Fibroblast of mammary gland (primary cell): ENCODE data around the gene PMFBP1.

Experiments used
- DNase-seq: peaks from one replicate; pipeline ENCODE4 v3.0.0-alpha.2; 2010; ENCODE audit warnings: low read depth
- H3K4me3 ChIP-seq: 2 replicates; pipeline ENCODE4 v1.5.1; 2011; ENCODE audit warnings: low read depth, mild to moderate bottlenecking, low read length, moderate library complexity; ENCODE audit not compliant: control insufficient read depth
- TF ChIP-seq, protein P1 (sequence below): conservative IDR thresholded peaks from 2 replicates; pipeline ENCODE4 v1.5.1; 2011; ENCODE audit warnings: low read depth, low read length, inconsistent platforms; ENCODE audit not compliant: control insufficient read depth, insufficient read depth

PMFBP1 gene

DNA sequence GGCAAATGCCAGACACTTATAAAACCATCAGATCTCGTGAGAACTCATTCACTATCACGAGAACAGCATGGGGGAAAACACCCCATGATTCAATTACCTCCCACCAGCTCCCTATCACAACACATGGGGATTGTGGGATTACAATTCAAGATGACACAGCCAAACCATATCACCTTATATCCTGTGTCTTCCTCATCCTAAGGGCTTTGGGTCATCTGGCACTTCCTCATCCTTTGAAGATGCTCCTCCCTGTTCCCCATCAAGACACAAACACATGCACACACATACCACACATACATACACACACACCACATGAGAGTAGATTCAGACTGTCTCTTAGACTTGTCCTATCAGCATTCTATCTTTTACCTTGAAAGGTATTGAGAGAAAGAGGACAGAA is 2.8 kb upstream of the PMFBP1 start:
- TF ChIP-seq, protein P1, sequence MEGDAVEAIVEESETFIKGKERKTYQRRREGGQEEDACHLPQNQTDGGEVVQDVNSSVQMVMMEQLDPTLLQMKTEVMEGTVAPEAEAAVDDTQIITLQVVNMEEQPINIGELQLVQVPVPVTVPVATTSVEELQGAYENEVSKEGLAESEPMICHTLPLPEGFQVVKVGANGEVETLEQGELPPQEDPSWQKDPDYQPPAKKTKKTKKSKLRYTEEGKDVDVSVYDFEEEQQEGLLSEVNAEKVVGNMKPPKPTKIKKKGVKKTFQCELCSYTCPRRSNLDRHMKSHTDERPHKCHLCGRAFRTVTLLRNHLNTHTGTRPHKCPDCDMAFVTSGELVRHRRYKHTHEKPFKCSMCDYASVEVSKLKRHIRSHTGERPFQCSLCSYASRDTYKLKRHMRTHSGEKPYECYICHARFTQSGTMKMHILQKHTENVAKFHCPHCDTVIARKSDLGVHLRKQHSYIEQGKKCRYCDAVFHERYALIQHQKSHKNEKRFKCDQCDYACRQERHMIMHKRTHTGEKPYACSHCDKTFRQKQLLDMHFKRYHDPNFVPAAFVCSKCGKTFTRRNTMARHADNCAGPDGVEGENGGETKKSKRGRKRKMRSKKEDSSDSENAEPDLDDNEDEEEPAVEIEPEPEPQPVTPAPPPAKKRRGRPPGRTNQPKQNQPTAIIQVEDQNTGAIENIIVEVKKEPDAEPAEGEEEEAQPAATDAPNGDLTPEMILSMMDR = no peak
- no peak overlapping the region for H3K4me3 ChIP-seq
- no peak for DNase-seq

DNA sequence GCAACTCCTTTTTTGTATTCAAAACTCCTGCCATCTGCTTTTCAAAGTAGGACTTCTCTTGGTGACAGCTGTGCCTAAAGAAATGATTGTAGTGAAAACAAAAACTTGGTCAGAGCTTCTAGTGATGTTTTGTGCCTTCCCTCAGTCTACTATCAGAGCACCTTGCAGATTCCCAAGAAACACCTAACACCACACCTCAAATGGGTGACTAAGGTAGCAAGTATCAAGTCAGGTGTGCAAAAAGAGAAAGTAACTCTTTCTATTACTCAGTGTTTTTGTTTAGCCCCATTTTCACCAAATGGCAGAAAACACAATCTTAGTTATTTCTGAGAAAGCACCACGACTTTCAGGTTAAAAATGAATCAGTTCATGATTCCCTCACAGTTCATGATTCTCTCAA is 2.0 kb upstream of the PMFBP1 start:
- DNase-seq = no peak
- H3K4me3 ChIP-seq = no peak overlapping the region
- TF ChIP-seq, protein P1 = no peak

DNA sequence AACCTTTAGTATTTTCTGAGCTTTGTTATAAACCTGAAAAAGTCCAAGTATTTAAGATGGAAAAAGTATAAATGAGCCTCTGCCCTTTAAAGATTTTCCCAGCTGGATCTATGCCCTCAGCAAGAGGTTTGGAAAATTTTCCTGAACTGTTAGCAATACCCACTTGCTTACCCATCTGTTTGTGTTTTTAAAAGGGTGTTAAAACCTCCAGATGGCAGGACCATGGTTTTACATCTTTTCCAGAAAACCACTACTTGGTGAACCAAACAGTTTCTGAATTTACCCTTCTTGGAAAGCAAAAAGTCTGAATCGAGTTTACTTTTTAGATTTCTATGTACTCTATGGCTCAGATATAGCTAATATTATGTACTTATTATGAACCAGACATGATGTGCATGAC is 719 bp downstream of the PMFBP1 start:
- TF ChIP-seq, protein P1 = no peak
- H3K4me3 ChIP-seq = no peak overlapping the region
- DNase-seq = no peak

DNA sequence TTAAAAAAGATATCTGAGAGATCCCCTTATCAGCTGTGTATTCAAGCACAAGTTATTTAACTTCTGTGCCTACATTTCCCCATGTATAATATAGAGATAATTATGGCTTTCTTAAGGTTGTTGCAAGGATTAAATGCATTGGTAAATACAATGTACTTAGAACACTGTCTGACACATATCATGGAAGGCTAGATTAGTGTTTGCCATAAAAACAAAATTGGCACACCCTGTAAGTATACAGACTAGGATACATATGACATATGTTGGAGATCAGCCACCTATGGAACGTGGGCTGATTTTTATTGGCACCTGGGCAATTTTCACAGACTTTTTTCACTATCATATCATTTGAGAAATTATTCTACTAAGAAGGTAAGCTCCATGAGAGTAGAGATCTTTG is 2.2 kb downstream of the PMFBP1 start:
- no peak for DNase-seq
- TF ChIP-seq, protein P1 = no peak
- H3K4me3 ChIP-seq = no peak overlapping the region

DNA sequence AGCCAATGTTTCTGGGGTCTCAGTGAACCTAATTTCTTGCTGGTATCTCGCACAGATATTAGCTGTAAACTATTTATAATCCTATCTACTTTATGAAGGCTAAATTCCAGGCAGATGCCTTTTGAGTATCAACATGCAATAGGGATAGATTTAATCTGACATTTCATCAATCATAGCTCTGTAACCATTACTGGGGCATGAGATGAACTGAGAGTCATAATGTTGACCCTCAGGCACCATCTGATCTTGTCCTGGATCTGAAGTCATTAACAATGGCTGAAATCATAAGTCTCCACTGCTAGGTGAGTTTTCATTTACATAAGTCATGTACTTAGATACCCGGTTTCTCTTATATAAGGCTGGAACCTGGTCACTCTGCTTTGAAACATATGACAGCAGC is 3.6 kb downstream of the PMFBP1 start:
- no peak for DNase-seq
- H3K4me3 ChIP-seq = no peak overlapping the region
- TF ChIP-seq, protein P1 = no peak

DNA sequence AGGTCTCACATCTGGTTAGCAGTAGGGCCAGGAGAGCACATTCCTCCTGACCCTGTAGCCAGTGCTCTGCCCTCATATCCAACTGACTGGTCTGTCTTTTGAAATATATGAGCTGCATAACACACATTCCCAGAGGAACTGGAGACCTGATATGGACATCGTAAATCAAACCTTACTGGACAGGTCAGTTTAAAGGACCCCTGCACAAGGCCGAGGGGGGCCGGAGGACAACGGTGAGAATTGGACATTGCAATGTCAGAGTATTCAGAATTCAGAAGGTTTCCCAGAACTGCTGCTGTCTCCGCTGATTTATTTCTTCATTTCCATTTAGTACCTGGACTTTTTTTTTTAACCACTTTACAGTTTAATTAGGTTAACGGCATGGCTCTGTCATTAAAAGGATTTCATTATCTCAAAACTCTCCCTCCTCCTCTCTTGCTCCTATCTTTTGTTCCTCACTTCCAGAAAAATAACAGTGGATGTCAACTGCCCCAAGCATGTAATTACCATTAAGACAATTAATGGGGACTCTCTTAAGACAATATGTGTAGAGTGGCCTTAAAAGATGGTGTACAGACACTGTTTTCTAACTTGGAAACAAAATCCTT is 4.9 kb downstream of the PMFBP1 start:
- no peak overlapping the region for H3K4me3 ChIP-seq
- DNase-seq = no peak
- TF ChIP-seq, protein P1 = no peak

DNA sequence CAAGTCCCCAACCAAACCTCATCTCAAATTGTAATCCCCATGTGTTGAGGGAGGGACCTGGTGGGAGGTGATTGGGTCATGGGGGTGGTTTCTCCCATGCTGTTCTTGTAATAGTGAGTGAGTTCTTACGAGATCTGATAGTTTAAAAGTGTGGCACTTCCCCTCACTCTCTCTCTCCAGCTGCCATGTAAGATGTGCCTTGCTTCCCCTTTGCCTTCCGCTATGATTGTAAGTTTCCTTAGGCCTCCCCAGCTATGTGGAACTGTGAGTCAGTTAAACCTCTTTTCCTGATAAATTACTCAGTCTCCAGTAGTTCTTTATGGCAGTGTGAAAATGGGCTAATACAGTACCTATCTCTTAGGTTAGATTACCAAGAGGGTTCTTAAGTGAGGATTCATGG is 5.8 kb downstream of the PMFBP1 start:
- TF ChIP-seq, protein P1 = no peak
- DNase-seq = no peak
- H3K4me3 ChIP-seq = no peak overlapping the region
